Uterus (tissue), 4 donors: ENCODE measurements around the gene PJA1. TPM values are rescaled to one million over a fixed set of nuclear protein-coding genes. Genes with fewer than 3 reads are reported as not detected.

Experiments
- DNase-seq, 2 donors: peaks; one replicate each; pipeline ENCODE4 v3.0.0-alpha.2; 2019 to 2020
- H3K27ac ChIP-seq, 2 donors: fragments of 200-600 bp; sonication (generic); 1 replicate in 1 of 2; 2 replicates in 1 of 2; pipeline ENCODE4 v1.5.1; 2016 to 2018
- H3K27me3 ChIP-seq, 2 donors: fragments of 200-600 bp; sonication (generic); one replicate each; pipeline ENCODE4 v1.5.1; 2018 to 2019; ENCODE audit warnings: control low read depth in 1 of 2
- H3K36me3 ChIP-seq, 2 donors: fragments of 200-600 bp; sonication (generic); one replicate each; pipeline ENCODE4 v1.5.1; 2019; ENCODE audit warnings: control low read depth in 1 of 2
- H3K4me1 ChIP-seq, 2 donors: fragments of 200-600 bp; sonication (generic); one replicate each; pipeline ENCODE4 v1.5.1; 2018 to 2019; ENCODE audit warnings: control low read depth in 1 of 2
- H3K4me3 ChIP-seq, 2 donors: fragments of 200-600 bp; sonication (generic); 1 replicate in 1 of 2; 2 replicates in 1 of 2; pipeline ENCODE4 v1.5.1; 2018 to 2019; ENCODE audit warnings: mild to moderate bottlenecking in 1 of 2
- H3K9me3 ChIP-seq, 2 donors: fragments of 200-600 bp; sonication (generic); one replicate each; pipeline ENCODE4 v1.5.1; 2019; ENCODE audit warnings: control low read depth in 1 of 2
- CTCF ChIP-seq, 4 experiments: fragments of 200-600 bp in 2 of 4; fragments of 450-650 bp in 2 of 4; sonication (generic) in 2 of 4; IDR thresholded peaks; one replicate each; pipeline ENCODE4 v1.5.1; 2016 to 2019; ENCODE audit warnings: antibody characterized with exemption in 4 of 4, mild to moderate bottlenecking in 2 of 4, moderate library complexity in 1 of 4
- POLR2A ChIP-seq, 2 donors: fragments of 450-650 bp; IDR thresholded peaks; one replicate each; pipeline ENCODE4 v1.6.1; 2016; ENCODE audit warnings: antibody characterized with exemption in 2 of 2, mild to moderate bottlenecking in 1 of 2, moderate library complexity in 1 of 2
- intact Hi-C: fragments of 100-400 bp; cut with DNase I; formaldehyde crosslinking; loops from one replicate; pipeline ENCODE4 v1.15.1; 2023; ENCODE audit warnings: low total_unique reads
- total RNA-seq, 4 donors: library from RNA; depleted of rRNA in 3 of 4; stranded (reverse); fragments of >200 nt in 3 of 4; gene quantifications; one replicate each; pipeline versions ENCODE4 v1.1.0 to v1.2.4, GENCODE V29; 2014 to 2023
- donor health status: DM: yes; HTN: yes; CAD: no.

The PJA1 gene
- total RNA-seq, 4 donors from 2014 or later, result 9.7 to 68.0 (median 26.1) TPM

- intact Hi-C loops, result no loop called here
- DNase-seq, result no peak
- TF ChIP-seq CTCF (IDR thresholded peaks at IDR 0.05) (no peak), POLR2A (IDR thresholded peaks at IDR 0.05) (no peak)
- Histone ChIP-seq H3K4me3 (no peak overlapping the region), H3K27ac (no peak overlapping the region), H3K27me3 (no peaks in the 10 kb centered on the region), H3K9me3 (no peaks in the 10 kb centered on the region), H3K36me3 (no peaks in the 10 kb centered on the region), H3K4me1 (no peaks in the 10 kb centered on the region)
Measured at GRCh38 chrX:69154051-69154450, 11.2 kb downstream of the PJA1 start.

- TF ChIP-seq POLR2A (IDR thresholded peaks at IDR 0.05) (no peak), CTCF (IDR thresholded peaks at IDR 0.05) (no peak)
- no peaks in the 10 kb centered on the region for H3K9me3 ChIP-seq
- H3K27ac ChIP-seq, result no peak overlapping the region
- H3K27me3 ChIP-seq, result no peaks in the 10 kb centered on the region
- no peak overlapping the region for H3K4me3 ChIP-seq
- intact Hi-C loops, result no loop called here
- H3K4me1 ChIP-seq, result no peaks in the 10 kb centered on the region
- DNase-seq, result peak; percentile 30 to 45
- no peaks in the 10 kb centered on the region for H3K36me3 ChIP-seq
Measured at GRCh38 chrX:69153060-69153730, 12.1 kb downstream of the PJA1 start.

- no peak for DNase-seq
- Histone ChIP-seq H3K9me3 (no peaks in the 10 kb centered on the region), H3K4me1 (no peaks in the 10 kb centered on the region), H3K4me3 (no peak overlapping the region), H3K27ac (no peak overlapping the region), H3K27me3 (no peaks in the 10 kb centered on the region), H3K36me3 (no peaks in the 10 kb centered on the region)
- intact Hi-C loops, result no loop called here
- no peak for TF ChIP-seq CTCF (IDR thresholded peaks at IDR 0.05)
- TF ChIP-seq POLR2A (IDR thresholded peaks at IDR 0.05), result no peak
Measured at GRCh38 chrX:69152417-69152841, 12.8 kb downstream of the PJA1 start.

- Histone ChIP-seq H3K27me3 (no peaks in the 10 kb centered on the region), H3K9me3 (no peaks in the 10 kb centered on the region), H3K36me3 (no peaks in the 10 kb centered on the region), H3K27ac (no peak overlapping the region), H3K4me1 (no peaks in the 10 kb centered on the region), H3K4me3 (no peak overlapping the region)
- intact Hi-C loops, result no loop called here
- no peak for TF ChIP-seq CTCF (IDR thresholded peaks at IDR 0.05)
- TF ChIP-seq POLR2A (IDR thresholded peaks at IDR 0.05), result no peak
- no peak for DNase-seq
Measured at GRCh38 chrX:69151866-69152284, 13.4 kb downstream of the PJA1 start.

- DNase-seq, result no peak
- intact Hi-C loops, result no loop called here
- H3K27me3 ChIP-seq, result no peaks in the 10 kb centered on the region
Measured at GRCh38 chrX:69150281-69150960, 14.8 kb downstream of the PJA1 start.

More at GRCh38 chrX:69150281-69150960, 14.8 kb downstream of the PJA1 start:
- TF ChIP-seq CTCF (IDR thresholded peaks at IDR 0.05) (no peak), POLR2A (IDR thresholded peaks at IDR 0.05) (no peak)
- Histone ChIP-seq H3K36me3 (no peaks in the 10 kb centered on the region), H3K4me3 (no peak overlapping the region), H3K4me1 (no peaks in the 10 kb centered on the region), H3K9me3 (no peaks in the 10 kb centered on the region), H3K27ac (no peak overlapping the region)
